NCI-H187 (cell line): ENCODE data around the gene KRT28.
A peak's percentile ranks its signal among the peaks of the same experiment; 100 is the strongest.
"Not testable (repeated sequence)": the region's sequence is repeated elsewhere in the genome, so short reads cannot be mapped to it uniquely, and the experiment has no call there.

Experiments
- DNase-seq, 2 experiments: peaks; one replicate each; lab custom pipeline; 2025; lab: John Stamatoyannopoulos, UW

KRT28 gene

DNA sequence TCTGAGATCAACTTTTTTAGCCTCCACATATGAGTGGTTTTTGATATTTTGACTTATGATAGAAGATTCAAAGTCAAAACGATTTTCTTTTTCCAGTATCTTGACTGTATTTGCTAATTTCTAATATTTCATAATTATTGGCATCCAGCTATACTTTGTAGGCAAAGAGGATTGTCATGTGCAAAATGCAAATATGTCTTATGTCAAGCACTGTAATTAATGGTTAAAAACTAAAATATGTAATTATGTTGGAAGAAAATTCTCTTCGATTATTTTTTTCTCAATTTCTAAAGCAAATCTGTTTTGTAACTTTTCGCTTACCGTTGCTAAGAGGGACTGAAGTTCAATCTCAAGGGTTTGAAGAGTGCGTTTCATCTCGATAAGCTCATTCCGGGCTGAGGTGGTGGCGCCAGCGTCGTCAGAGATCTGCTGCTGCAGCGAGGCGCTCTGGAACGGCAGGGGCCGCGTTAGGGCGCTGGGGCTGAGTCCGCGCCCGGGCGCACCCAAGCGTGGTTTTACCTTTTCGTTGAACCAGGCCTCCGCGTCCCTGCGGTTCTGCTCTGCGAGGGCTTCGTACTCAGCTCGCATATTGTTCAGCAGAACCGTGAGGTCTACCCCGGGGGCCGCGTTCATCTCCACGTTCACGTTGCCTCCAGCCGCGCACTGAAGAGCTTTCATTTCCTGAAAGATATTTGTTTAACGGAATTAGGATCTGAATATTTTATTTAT is 20.4 kb downstream of the KRT28 start:
- DNase-seq: peak in 1 of 2 experiments; percentile 3

DNA sequence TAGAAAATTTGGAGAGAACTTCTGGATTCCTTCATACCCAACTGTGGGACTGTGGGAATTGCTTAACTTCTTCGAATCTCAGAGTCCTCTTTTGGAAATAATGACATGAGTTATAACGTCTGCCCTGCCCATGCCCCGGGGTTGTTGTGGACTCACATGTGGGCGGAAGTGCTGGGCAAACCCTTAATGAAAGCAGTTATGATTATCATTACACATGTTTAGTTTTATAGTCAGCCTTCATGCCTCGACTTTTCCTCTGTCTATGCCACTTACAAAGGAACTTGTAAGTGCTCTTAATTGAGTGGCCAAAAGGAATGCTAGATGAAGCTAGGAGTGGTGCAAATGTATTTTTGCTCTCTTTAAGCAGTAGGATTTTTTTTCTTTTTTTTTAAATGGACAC is 21.3 kb downstream of the KRT28 start:
- DNase-seq: no peak

DNA sequence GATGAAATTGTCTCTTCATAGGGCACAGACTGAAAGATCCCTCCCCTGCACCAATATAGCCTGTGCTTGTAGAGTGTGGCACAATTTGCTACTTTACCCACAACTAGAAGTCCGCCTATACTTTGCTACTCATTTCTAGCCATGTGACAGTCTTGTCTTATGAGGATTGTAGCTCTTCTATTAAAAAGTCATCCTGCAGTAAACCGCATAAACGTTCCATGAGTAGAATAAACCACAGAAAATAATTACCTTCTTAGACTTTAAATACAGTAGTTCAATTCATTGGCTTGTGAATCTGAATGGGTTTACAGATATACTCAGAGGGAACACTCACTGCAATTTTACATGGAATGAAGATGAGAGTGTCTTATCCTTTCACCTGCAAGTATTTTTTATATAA is 21.8 kb downstream of the KRT28 start:
- DNase-seq: no peak

DNA sequence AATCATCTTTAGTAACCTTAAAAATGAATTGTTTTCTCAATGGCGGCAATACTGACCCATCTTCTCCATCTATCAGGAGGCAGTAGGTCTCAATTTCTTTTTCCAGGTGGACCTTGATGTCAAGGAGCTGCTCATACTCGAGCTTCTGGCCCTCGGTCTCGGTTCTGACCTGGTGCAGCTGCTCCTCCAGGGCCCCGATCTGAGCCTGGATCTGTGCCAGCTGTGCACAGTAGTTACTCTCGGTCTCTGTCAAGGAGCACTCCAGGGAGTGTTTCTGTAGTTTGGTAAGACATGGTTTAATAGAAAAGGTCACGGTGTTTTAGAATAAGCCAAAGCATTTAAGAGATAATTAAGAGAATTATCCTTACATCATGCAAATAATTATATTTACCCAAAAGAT is 22.3 kb downstream of the KRT28 start:
- peak in 1 of 2 experiments; percentile 13 for DNase-seq

DNA sequence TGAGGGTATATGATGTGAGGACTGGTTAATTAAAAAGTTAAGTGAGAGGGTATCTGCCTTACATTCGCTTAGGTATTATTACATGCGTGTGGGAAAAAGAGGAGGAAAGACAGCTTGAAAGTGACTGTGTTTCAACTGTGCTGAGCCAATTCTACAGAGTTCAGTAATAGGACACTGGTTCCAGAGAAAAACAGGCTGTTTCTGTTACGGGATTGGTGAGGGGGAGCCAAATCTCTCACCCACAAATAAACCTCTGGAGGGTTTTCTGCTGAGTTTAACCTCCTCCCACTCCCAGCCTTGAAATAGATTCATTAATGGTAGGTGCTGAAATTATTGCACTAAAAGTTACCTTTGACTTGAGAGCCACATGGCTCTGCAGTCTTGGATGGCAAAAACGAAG is 23.8 kb downstream of the KRT28 start:
- DNase-seq: no peak

DNA sequence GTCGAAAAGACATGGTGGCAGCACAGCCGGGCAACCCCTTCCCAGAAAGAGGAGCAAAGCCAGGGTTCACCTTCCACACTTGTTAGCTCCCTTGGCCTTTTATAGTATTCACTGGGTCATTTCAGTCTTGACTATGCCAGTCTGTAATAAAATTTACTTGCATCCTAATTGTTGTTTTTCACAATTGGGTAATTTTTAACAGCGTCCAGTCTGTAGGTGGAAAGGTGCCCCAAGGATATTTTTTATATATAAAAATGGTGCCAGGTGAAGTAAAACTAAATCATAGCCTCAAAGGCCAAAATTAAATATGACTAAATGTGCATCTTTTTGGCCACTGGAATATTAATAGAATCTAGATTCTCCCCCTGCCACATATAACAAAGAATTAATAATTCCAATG is 27.7 kb downstream of the KRT28 start, which contains the start of gene KRT26:
KRT26 (minus strand) TSS at position 101 of the 400 bp plus-strand sequence; CDS start at position 13, 88 bp downstream.
- no peak for DNase-seq

DNA sequence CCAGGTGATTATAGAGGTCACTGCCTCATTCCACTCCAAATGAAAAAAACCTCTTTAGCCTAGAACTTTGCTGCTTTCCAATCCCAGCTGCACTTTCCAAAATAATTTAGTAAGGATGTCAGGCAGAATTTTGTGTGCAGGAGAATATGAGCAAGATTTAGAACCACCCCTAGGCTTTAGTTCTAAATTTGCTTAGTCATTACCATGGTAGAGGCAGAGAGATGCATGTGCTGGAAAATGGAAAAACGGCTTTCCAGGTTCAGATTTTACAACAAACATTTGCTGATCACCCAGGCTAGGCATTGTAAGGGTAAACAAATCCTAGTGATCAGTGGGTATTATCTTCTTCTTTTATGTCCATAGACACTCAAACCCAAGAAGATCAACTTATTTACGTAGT is 34.1 kb downstream of the KRT28 start:
- DNase-seq: no peak

DNA sequence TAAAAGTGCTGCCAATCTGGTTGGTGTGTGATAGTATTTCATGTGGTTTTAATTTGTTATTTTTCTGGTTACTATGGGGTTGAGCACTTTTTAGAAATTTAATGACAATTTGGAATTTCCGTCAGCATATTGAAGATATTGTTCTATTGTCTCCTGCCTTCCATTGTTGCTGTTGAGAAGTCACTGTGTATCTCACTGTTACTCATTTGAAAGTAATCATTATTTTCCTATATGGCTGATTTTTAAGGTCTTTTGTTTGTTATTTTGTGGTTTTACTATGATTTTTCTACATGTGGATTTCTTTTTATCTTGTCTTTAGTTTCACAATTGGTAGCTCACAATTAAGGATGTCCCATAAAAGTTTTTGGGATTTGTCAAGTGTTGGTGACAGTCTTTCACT is 36.0 kb downstream of the KRT28 start:
- no peak for DNase-seq

DNA sequence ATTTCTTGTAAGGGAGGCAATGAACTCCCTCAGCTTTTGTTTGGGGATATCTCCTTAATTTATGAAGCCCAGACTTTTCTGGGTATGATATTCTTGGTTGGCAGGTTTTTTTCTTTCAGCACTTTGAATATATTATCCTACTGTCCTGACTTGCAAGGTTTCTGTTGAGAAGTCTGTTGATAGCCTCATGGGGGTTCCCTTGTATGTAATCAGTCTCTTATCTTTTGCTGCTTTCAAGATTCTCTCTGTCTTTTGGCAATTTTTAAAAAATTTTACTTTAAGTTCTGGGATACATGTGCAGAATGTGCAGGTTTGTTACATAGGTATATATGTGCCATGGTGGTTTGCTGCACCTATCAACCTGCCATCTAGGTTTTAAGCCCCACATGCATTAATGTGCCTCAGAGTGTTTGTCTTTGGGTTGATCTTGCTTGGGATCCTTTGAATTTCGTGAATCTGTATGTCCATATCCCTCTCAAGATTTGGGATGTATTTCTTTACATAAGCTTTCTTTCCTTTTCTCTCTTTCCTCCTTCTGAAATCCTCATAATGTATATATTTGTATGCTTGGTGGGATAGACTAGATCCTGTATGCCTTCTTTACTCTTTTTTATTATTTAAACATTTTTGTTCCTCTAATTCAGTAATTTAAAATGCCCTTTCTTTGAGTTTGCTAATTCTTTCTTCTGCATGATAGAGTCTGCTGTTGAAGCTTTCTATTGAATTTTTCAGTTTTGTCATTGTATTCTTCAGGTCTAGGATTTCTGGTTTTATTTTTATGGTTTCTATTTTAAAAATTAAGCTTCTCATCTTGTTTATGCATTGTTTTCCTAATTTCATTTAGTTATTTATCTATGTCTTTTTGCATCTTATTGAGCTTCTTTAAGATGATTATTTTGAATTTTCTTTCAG is 39.4 kb downstream of the KRT28 start:
- no peak for DNase-seq

DNA sequence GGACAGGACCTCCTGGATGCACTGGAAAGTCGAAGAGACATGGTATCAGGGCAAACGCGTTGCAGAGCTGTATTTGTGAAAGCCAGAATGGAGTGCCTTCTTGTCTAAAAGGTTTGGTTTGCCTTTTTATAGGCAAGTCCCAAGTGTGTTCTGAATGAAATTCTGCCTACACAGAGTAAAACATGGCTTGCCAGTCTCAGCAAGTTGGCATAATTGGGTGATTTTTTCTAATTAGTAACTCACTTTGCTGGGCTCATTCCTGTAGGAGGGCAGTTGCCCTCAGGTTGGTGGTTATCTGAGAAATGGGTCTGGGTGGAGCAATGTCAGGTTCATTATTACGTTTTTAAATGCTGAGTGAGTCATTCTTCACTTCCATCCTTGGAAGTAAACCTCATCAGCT is 44.5 kb downstream of the KRT28 start, which contains the start of gene KRT25:
KRT25 (minus strand) TSS at position 101 of the 400 bp plus-strand sequence; CDS start at position 41, 60 bp downstream.
- no peak for DNase-seq

DNA sequence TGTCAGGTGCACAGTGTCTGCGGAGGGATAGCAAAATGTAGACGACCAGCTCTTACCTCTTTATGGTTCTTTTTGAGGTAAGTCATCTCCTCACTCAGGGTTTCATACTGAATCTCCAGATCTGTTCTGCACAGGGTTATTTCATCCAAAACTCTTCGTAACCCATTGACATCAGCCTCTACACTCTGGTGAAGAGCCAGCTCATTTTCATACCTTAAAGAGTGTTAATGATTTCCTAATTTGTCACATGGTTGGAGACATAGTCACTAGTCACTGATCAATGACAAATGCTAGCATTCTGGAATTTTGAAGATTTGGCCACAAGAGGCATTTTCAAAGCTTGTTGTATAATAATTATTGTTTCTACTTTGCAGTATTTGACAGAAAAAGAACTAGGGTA is 46.0 kb downstream of the KRT28 start:
- DNase-seq: no peak

DNA sequence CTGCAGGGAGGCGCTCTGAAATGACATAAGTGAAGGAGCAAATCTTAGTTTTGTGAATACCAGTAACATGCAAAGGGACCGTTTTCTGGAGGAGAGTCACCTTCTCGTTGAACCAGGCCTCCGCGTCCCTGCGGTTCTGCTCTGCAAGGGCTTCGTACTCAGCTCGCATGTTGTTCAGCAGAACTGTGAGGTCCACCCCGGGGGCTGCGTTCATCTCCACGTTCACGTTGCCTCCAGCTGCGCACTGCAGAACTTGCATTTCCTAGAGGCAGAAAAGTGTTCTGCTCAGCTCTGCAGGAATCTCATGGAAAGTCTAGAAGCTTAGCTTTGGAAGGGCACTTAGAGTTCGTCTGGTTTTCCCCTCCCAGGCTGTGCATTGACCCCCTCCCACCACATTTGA is 48.7 kb downstream of the KRT28 start:
- no peak for DNase-seq

DNA sequence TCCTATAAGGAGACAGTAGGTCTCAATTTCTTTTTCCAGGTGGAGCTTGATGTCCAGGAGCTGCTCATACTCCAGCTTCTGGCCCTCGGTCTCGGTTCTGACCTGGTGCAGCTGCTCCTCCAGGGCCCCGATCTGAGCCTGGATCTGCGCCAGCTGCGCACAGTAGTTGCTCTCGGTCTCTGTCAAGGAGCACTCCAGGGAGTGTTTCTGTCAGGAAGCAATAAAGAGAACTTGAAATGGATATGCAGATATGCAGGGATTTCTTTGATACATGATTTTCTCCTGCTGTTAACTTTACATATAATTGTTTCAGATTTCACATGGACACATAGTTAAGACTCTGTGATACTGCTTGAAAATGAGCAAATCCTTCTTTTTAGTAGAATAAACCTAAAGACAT is 49.4 kb downstream of the KRT28 start:
- no peak for DNase-seq

DNA sequence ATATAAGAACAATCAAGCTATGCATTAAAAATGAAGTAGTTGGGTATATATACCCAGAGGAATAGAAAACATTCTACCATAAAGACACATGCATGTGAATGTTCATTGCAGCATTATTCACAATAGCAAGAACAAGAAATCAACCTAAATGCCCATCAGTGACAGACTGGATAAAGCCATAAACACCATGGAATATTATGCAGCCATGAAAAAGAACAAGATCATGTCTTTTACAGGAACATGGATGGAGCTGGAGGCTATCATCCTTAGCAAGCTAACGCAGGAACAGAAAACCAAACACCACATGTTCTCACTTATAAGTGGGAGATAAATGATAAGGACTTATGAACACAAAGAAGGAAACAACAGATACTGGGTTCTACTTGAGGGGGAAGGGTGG is 51.1 kb downstream of the KRT28 start:
- not testable (repeated sequence) for DNase-seq
